CD4-positive, alpha-beta T cell (primary cell): ENCODE measurements around the gene TMEM131L. TPM values are rescaled to one million over a fixed set of nuclear protein-coding genes. Genes with fewer than 3 reads are reported as not detected.

Experiments used
- ATAC-seq: fragments of 200-7000 bp; cut with Tn5 transposase; one replicate; pipeline ENCODE4 v1.10.0; 2022; ENCODE audit warnings: mild to moderate bottlenecking; ENCODE audit not compliant: poor library complexity
- CTCF ChIA-PET: fragments of 350-600 bp; sonication (Branson Sonifier 250); formaldehyde crosslinking; loops from one replicate; lab custom pipeline; 2021; ENCODE audit warnings: antibody characterized with exemption, inconsistent platforms; lab: Charles Lee
- POLR2A ChIA-PET: fragments of 350-600 bp; sonication (Branson Sonifier 250); formaldehyde crosslinking; loops from one replicate; lab custom pipeline; 2021; ENCODE audit warnings: antibody characterized with exemption, inconsistent platforms; lab: Charles Lee
- DNase-seq, 14 experiments: peaks; one replicate each; pipeline ENCODE4 v3.0.0-alpha.2; 2013 to 2020; ENCODE audit warnings: mixed read lengths in 2 of 14
- H3K27ac ChIP-seq, 2 donors: one replicate each; pipeline versions ENCODE4 v1.5.1 to v1.7.0; 2013; ENCODE audit warnings: low read length in 2 of 2, low read depth in 1 of 2, mild to moderate bottlenecking in 1 of 2
- H3K27me3 ChIP-seq, 2 experiments: 1 replicate in 1 of 2; 2 replicates in 1 of 2; pipeline versions ENCODE4 v1.6.1 to v1.7.0; 2013; ENCODE audit warnings: low read length in 2 of 2, control low read depth in 1 of 2, mild to moderate bottlenecking in 1 of 2, moderate library complexity in 1 of 2; ENCODE audit not compliant: insufficient read depth in 2 of 2, control insufficient read depth in 1 of 2
- H3K36me3 ChIP-seq: one replicate; pipeline ENCODE4 v1.6.1; 2013; ENCODE audit warnings: low read length, control low read depth; ENCODE audit not compliant: insufficient read depth
- H3K4me1 ChIP-seq: one replicate; pipeline ENCODE4 v1.6.1; 2013; ENCODE audit warnings: low read length, control low read depth; ENCODE audit not compliant: insufficient read depth
- H3K4me3 ChIP-seq: one replicate; pipeline ENCODE4 v1.5.1; 2013; ENCODE audit warnings: mild to moderate bottlenecking, low read length, moderate library complexity
- H3K9me3 ChIP-seq, 2 experiments: 1 replicate in 1 of 2; 2 replicates in 1 of 2; pipeline versions ENCODE4 v1.6.1 to v1.7.0; 2013; ENCODE audit warnings: low read length in 2 of 2, mild to moderate bottlenecking in 2 of 2, control low read depth in 1 of 2, moderate library complexity in 1 of 2; ENCODE audit not compliant: control insufficient read depth in 1 of 2, insufficient read depth in 1 of 2
- H3K27ac Mint-ChIP-seq: one replicate; pipeline ENCODE4 v1.8.0; 2020; ENCODE audit warnings: mixed read lengths
- H3K27me3 Mint-ChIP-seq: one replicate; pipeline ENCODE4 v1.8.0; 2021; ENCODE audit warnings: mixed read lengths
- H3K36me3 Mint-ChIP-seq: one replicate; pipeline ENCODE4 v1.8.0; 2021; ENCODE audit warnings: low read depth, mixed read lengths
- H3K4me1 Mint-ChIP-seq: one replicate; pipeline ENCODE4 v1.8.0; 2021; ENCODE audit warnings: low read depth, mixed read lengths
- H3K4me3 Mint-ChIP-seq: one replicate; pipeline ENCODE4 v1.8.0; 2020; ENCODE audit warnings: mild to moderate bottlenecking, mixed read lengths
- H3K9me3 Mint-ChIP-seq: one replicate; pipeline ENCODE4 v1.8.0; 2020; ENCODE audit warnings: mixed read lengths
- CTCF ChIP-seq: fragments of 200-600 bp; IDR thresholded peaks from one replicate; pipeline ENCODE4 v1.8.0; 2022; ENCODE audit warnings: antibody characterized with exemption, mild to moderate bottlenecking
- intact Hi-C, 2 experiments: fragments of 100-400 bp; cut with DNase I in 1 of 2; cut with micrococcal nuclease in 1 of 2; formaldehyde crosslinking; loops; one replicate each; pipeline versions ENCODE4 v1.15.1 to v1.9.0; 2023 to 2025; cut with DNase I, micrococcal nuclease
- total RNA-seq, 174 experiments: library from RNA in 2 of 174; stranded (reverse) in 2 of 174; gene quantifications; one replicate each; pipeline ENCODE4 v1.2.3 and lab custom pipeline; 2021 to 2026

Gene TMEM131L
- total RNA-seq, 2 experiments from 2014 or later = 101 to 106 TPM

GRCh38 chr4:153618833-153619232 is 152.7 kb downstream of the TMEM131L start:
- no peak for ATAC-seq
- peaks cover 36% of the 10 kb centered on the region for H3K4me1 Mint-ChIP-seq
- ChIA-PET CTCF (interaction anchor here (0.6 kb wide), 1 partner anchor 31 kb away, joined by 3 read pairs; no protein-coding TSS in a partner anchor), POLR2A (no interaction called here)
- no peaks in the 10 kb centered on the region for H3K27me3 Mint-ChIP-seq
- intact Hi-C loops = no loop called here
- peak overlapping the region; percentile 21 for H3K27ac Mint-ChIP-seq
- peaks cover 18% of the 10 kb centered on the region for H3K4me1 ChIP-seq
- peaks cover 99% of the 10 kb centered on the region for H3K36me3 Mint-ChIP-seq
- DNase-seq = no peak
- H3K4me3 Mint-ChIP-seq = no peak overlapping the region
- no peak for TF ChIP-seq CTCF
- no peaks in the 10 kb centered on the region for H3K9me3 Mint-ChIP-seq
- no peak overlapping the region for H3K27ac ChIP-seq
- no peaks in the 10 kb centered on the region for H3K27me3 ChIP-seq
- H3K36me3 ChIP-seq = peaks cover 100% of the 10 kb centered on the region
- no peak overlapping the region for H3K4me3 ChIP-seq
- no peaks in the 10 kb centered on the region for H3K9me3 ChIP-seq

GRCh38 chr4:153619811-153620210 is 153.7 kb downstream of the TMEM131L start:
- TF ChIP-seq CTCF = no peak
- H3K9me3 ChIP-seq = no peaks in the 10 kb centered on the region
- no peak for DNase-seq
- ChIA-PET POLR2A (no interaction called here), CTCF (no interaction called here)
- peaks cover 99% of the 10 kb centered on the region for H3K36me3 Mint-ChIP-seq
- H3K27me3 Mint-ChIP-seq = no peaks in the 10 kb centered on the region
- no peaks in the 10 kb centered on the region for H3K27me3 ChIP-seq
- peaks cover 12% of the 10 kb centered on the region for H3K4me1 ChIP-seq
- ATAC-seq = no peak
- no peaks in the 10 kb centered on the region for H3K9me3 Mint-ChIP-seq
- H3K4me3 ChIP-seq = no peak overlapping the region
- peak overlapping the region; percentile 27 for H3K27ac Mint-ChIP-seq
- peaks cover 26% of the 10 kb centered on the region for H3K4me1 Mint-ChIP-seq
- peaks cover 99% of the 10 kb centered on the region for H3K36me3 ChIP-seq
- intact Hi-C loops = no loop called here
- H3K4me3 Mint-ChIP-seq = no peak overlapping the region
- no peak overlapping the region for H3K27ac ChIP-seq

- H3K4me3 Mint-ChIP-seq = no peak overlapping the region
- peaks cover 99% of the 10 kb centered on the region for H3K36me3 Mint-ChIP-seq
- intact Hi-C loops = no loop called here
- ATAC-seq (no peak), DNase-seq (no peak)
- no peak overlapping the region for H3K27ac Mint-ChIP-seq
- H3K4me1 ChIP-seq = peaks cover 8% of the 10 kb centered on the region
- no peak overlapping the region for H3K27ac ChIP-seq
- no peak overlapping the region for H3K4me3 ChIP-seq
- TF ChIP-seq CTCF = no peak
- CTCF ChIA-PET = no interaction called here
- H3K36me3 ChIP-seq = peaks cover 99% of the 10 kb centered on the region
- H3K27me3 ChIP-seq = no peaks in the 10 kb centered on the region
- no peaks in the 10 kb centered on the region for H3K27me3 Mint-ChIP-seq
- no peaks in the 10 kb centered on the region for H3K9me3 ChIP-seq
- H3K9me3 Mint-ChIP-seq = no peaks in the 10 kb centered on the region
- POLR2A ChIA-PET = no interaction called here
- H3K4me1 Mint-ChIP-seq = peaks cover 20% of the 10 kb centered on the region
Observed at GRCh38 chr4:153620352-153620751, 154.2 kb downstream of the TMEM131L start.
